Measurements from ENCODE around the gene INSR.

GRCh38 chr19:7159105-7159933 lies 134.9 kb downstream of the INSR start:
- TF ChIP-seq POLR2A (IDR thresholded peaks at IDR 0.05) (no peak), CTCF (IDR thresholded peaks at IDR 0.05) (no peak)
